Ishikawa (cell line): ENCODE results near the gene MLX.

Experiments
- CEBPB ChIP-seq: IDR thresholded peaks from 2 replicates; pipeline ENCODE4 v1.6.1; 2012
- CREB1 ChIP-seq: IDR thresholded peaks from 2 replicates; pipeline ENCODE4 v1.6.1; 2012; ENCODE audit warnings: low read depth
- EGR1 ChIP-seq: IDR thresholded peaks from 2 replicates; pipeline ENCODE4 v1.6.1; 2012
- EP300 ChIP-seq: IDR thresholded peaks from 2 replicates; pipeline ENCODE4 v1.6.1; 2012; ENCODE audit warnings: borderline replicate concordance
- FOXM1 ChIP-seq: IDR thresholded peaks from 2 replicates; pipeline ENCODE4 v1.6.1; 2012; ENCODE audit warnings: low read depth, borderline replicate concordance
- NFIC ChIP-seq: IDR thresholded peaks from 2 replicates; pipeline ENCODE4 v1.6.1; 2012
- RAD21 ChIP-seq: IDR thresholded peaks from 2 replicates; pipeline ENCODE4 v1.6.1; 2012; ENCODE audit warnings: low read depth
- TAF1 ChIP-seq: IDR thresholded peaks from 2 replicates; pipeline ENCODE4 v1.6.1; 2012; ENCODE audit warnings: low read depth, mild to moderate bottlenecking
- TCF12 ChIP-seq: IDR thresholded peaks from 2 replicates; pipeline ENCODE4 v1.6.1; 2012; ENCODE audit warnings: low read depth
- TEAD4 ChIP-seq: IDR thresholded peaks from 2 replicates; pipeline ENCODE4 v1.6.1; 2012
- YY1 ChIP-seq: IDR thresholded peaks from 2 replicates; pipeline ENCODE4 v1.6.1; 2012; ENCODE audit warnings: low read depth
- ZBTB7A ChIP-seq: IDR thresholded peaks from 2 replicates; pipeline ENCODE4 v1.6.1; 2012; ENCODE audit warnings: low read depth
- TF ChIP-seq, protein P1 (sequence below): IDR thresholded peaks from 2 replicates; pipeline ENCODE4 v1.6.1; 2012; ENCODE audit warnings: low read depth, mild to moderate bottlenecking
- TF ChIP-seq, protein P2 (sequence below): IDR thresholded peaks from 2 replicates; pipeline ENCODE4 v1.6.1; 2012
- TF ChIP-seq, protein P3 (sequence below): IDR thresholded peaks from 2 replicates; pipeline ENCODE4 v1.6.1; 2012

Gene MLX

DNA sequence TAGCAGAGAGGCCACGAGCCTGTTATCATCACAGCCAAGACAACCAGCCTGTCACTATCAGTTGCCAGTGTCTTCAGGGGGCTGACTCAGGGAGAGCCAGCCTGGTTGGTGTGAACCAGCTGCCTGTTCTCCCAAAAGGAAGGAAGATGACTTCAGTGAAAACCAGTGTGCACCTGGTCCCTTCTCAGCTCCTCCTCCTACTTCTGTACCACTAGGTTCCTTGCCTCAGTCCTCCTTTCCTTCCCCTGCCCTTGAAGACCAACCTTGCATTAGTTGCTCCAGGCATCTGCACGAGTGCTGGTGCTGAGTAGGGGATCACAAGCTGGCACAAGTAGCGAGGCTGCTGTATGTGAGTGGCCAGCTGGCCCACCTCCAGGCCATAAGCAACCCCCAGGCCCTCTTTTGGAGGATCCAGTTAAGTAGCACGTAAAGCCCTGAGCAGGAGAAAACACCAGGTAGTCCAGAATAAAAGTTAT, 51.1 kb downstream of the MLX start:
- TF ChIP-seq FOXM1 (no peak), TEAD4 (no peak), ZBTB7A (no peak), EP300 (no peak), CEBPB (no peak), EGR1 (no peak), TAF1 (no peak), RAD21 (no peak), CREB1 (no peak), YY1 (no peak), NFIC (no peak), TCF12 (no peak)
- TF ChIP-seq, protein P1, sequence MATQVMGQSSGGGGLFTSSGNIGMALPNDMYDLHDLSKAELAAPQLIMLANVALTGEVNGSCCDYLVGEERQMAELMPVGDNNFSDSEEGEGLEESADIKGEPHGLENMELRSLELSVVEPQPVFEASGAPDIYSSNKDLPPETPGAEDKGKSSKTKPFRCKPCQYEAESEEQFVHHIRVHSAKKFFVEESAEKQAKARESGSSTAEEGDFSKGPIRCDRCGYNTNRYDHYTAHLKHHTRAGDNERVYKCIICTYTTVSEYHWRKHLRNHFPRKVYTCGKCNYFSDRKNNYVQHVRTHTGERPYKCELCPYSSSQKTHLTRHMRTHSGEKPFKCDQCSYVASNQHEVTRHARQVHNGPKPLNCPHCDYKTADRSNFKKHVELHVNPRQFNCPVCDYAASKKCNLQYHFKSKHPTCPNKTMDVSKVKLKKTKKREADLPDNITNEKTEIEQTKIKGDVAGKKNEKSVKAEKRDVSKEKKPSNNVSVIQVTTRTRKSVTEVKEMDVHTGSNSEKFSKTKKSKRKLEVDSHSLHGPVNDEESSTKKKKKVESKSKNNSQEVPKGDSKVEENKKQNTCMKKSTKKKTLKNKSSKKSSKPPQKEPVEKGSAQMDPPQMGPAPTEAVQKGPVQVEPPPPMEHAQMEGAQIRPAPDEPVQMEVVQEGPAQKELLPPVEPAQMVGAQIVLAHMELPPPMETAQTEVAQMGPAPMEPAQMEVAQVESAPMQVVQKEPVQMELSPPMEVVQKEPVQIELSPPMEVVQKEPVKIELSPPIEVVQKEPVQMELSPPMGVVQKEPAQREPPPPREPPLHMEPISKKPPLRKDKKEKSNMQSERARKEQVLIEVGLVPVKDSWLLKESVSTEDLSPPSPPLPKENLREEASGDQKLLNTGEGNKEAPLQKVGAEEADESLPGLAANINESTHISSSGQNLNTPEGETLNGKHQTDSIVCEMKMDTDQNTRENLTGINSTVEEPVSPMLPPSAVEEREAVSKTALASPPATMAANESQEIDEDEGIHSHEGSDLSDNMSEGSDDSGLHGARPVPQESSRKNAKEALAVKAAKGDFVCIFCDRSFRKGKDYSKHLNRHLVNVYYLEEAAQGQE, result no peak
- TF ChIP-seq, protein P2, sequence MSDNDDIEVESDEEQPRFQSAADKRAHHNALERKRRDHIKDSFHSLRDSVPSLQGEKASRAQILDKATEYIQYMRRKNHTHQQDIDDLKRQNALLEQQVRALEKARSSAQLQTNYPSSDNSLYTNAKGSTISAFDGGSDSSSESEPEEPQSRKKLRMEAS, result no peak
- TF ChIP-seq, protein P3, sequence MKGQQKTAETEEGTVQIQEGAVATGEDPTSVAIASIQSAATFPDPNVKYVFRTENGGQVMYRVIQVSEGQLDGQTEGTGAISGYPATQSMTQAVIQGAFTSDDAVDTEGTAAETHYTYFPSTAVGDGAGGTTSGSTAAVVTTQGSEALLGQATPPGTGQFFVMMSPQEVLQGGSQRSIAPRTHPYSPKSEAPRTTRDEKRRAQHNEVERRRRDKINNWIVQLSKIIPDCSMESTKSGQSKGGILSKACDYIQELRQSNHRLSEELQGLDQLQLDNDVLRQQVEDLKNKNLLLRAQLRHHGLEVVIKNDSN, result no peak

DNA sequence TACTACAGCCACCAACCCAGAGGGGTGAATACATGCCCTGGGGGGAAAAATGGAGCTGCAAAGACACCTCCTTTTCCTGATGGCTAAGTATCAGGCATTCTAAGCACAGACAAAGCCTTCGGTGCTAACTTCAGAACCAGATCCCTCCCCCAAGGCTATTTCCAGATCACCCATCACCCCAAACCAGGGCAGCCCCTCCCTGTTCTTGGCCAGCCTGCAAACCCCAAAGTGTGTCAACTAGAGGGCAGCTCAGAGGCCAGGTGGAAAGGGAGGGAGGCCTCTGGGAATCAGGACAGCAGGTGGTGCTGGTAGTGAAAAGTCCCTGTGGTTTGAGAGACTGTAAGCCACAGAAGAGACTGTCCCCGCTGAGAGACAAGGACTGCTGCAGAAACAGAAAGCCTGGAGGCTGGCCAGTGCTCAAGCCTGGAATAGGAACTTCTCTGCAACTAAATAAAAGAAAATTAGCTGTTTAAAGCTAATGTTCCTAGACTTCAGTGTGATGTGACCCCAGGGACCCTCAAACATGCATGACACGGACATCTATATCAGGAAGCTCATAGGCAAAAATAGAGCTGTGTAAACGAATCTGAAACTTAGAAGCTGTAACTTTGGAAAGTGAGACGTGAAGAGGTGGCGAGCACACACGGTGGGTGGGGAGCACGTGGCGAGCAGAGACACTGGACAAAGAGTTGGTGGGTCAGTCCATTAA, 51.7 kb downstream of the MLX start:
- TF ChIP-seq TEAD4 (no peak), RAD21 (peak; percentile 37), NFIC (no peak)
- TF ChIP-seq, protein P3, result no peak
